Smooth muscle cell of the umbilical artery (primary cell): Measurements from ENCODE around the gene KCNH2. TPM values are rescaled to one million over a fixed set of nuclear protein-coding genes. Genes with fewer than 3 reads are reported as not detected.

Experiments
- total RNA-seq: library from RNA; depleted of rRNA; stranded (reverse); fragments of >200 nt; gene quantifications from 2 replicates; pipeline ENCODE4 v1.2.3, GENCODE V29; 2014

Gene KCNH2
- 2.7 and 3.8 TPM in 2 replicates for total RNA-seq

GRCh38 chr7:150978126-150978789, at the start of gene KCNH2:
Gene KCNH2 (minus strand): TSS chr7:150978321. CDS start chr7:150977913, 408 bp downstream.

GRCh38 chr7:151024435-151025056, 46.4 kb upstream of the KCNH2 start, which contains the start of gene ATG9B:
Gene ATG9B (minus strand): TSS chr7:151024494. CDS start chr7:151024423, 71 bp downstream.

GRCh38 chr7:150990416-150991186, 12.5 kb upstream of the KCNH2 start, which contains the start of gene NOS3:
Gene NOS3 (plus strand): TSS chr7:150991017. CDS start chr7:150993804, 2,787 bp downstream.

Other genes starting within 250 kb of the KCNH2 start
- not detected in 2 replicates for gene GIMAP5, start 240.9 kb downstream of the KCNH2 start, total RNA-seq
- not detected in 2 replicates for gene TMEM176B, start 178.0 kb downstream of the KCNH2 start, total RNA-seq
- not detected in 2 replicates for gene TMEM176A, start 177.6 kb downstream of the KCNH2 start, total RNA-seq
- gene AOC1, start 125.8 kb downstream of the KCNH2 start, total RNA-seq, result not detected in 2 replicates
- gene NOS3, start 12.7 kb upstream of the KCNH2 start, total RNA-seq, result 2.1 and 6.5 TPM in 2 replicates
- gene ATG9B, start 46.2 kb upstream of the KCNH2 start, total RNA-seq, result 1.6 and 2.1 TPM in 2 replicates
- gene ABCB8, start 50.1 kb upstream of the KCNH2 start, total RNA-seq, result 38.6 and 45.9 TPM in 2 replicates
- gene ASIC3, start 70.2 kb upstream of the KCNH2 start, total RNA-seq, result 0.05 TPM in 1 of 2 replicates, not detected in the other
- 21.5 and 34.1 TPM in 2 replicates for gene CDK5, start 79.6 kb upstream of the KCNH2 start, total RNA-seq
- 92.3 and 104 TPM in 2 replicates for gene SLC4A2, start 81.3 kb upstream of the KCNH2 start, total RNA-seq
- gene FASTK, start 102.5 kb upstream of the KCNH2 start, total RNA-seq, result 62.7 and 88.8 TPM in 2 replicates
- gene TMUB1, start 105.2 kb upstream of the KCNH2 start, total RNA-seq, result 20.2 and 25.5 TPM in 2 replicates
- 44.2 and 84.8 TPM in 2 replicates for gene AGAP3, start 108.2 kb upstream of the KCNH2 start, total RNA-seq
- gene GBX1, start 189.4 kb upstream of the KCNH2 start, total RNA-seq, result not detected in 2 replicates
- gene ASB10, start 208.9 kb upstream of the KCNH2 start, total RNA-seq, result not detected in 2 replicates
- gene H2BK1, start 232.2 kb upstream of the KCNH2 start, total RNA-seq, result not detected in 2 replicates
- gene ABCF2, start 248.9 kb upstream of the KCNH2 start, total RNA-seq, result 71.6 and 85.4 TPM in 2 replicates